Measurements from ENCODE around the gene DAP. TPM values are rescaled to one million over a fixed set of nuclear protein-coding genes. Genes with fewer than 3 reads are reported as not detected.

The DAP gene
- total RNA-seq, 1 experiment from 2014 or later, result 47.7 TPM

GRCh38 chr5:10789726-10790125 lies 28.7 kb upstream of the DAP start (continued):
- TF ChIP-seq ZMAT4 (CRISPR knock-in tag; IDR thresholded peaks at IDR 0.05) (no peak), KAT7 (CRISPR knock-in tag; IDR thresholded peaks at IDR 0.05; ENCODE audit: borderline replicate concordance) (no peak)

GRCh38 chr5:10789021-10789420 lies 28.0 kb upstream of the DAP start:
- ChIA-PET CTCF (no interaction called here), POLR2A (no interaction called here)
- TF ChIP-seq FOXJ3 (CRISPR knock-in tag; IDR thresholded peaks at IDR 0.05; ENCODE audit: borderline replicate concordance) (no peak), ERG (CRISPR knock-in tag; IDR thresholded peaks at IDR 0.05) (no peak), ETV6 (CRISPR knock-in tag; IDR thresholded peaks at IDR 0.05) (no peak), CTCF (IDR thresholded peaks at IDR 0.05) (no peak), ZNF263 (CRISPR knock-in tag; IDR thresholded peaks at IDR 0.05; ENCODE audit: low read depth) (no peak), ZNF425 (CRISPR knock-in tag; conservative IDR thresholded peaks at IDR 0.05) (no peak), RORB (CRISPR knock-in tag; IDR thresholded peaks at IDR 0.05) (no peak), NR3C1 (CRISPR knock-in tag; conservative IDR thresholded peaks at IDR 0.05; ENCODE audit: low read depth) (no peak), SMAD3 (CRISPR knock-in tag; IDR thresholded peaks at IDR 0.05; ENCODE audit: borderline replicate concordance) (no peak), ATF3 (CRISPR knock-in tag; conservative IDR thresholded peaks at IDR 0.05) (no peak), ZNF512 (CRISPR knock-in tag; IDR thresholded peaks at IDR 0.05; ENCODE audit: borderline replicate concordance) (no peak), ZNF138 (CRISPR knock-in tag; conservative IDR thresholded peaks at IDR 0.05) (no peak), AFF4 (CRISPR knock-in tag; IDR thresholded peaks at IDR 0.05; ENCODE audit: borderline replicate concordance) (no peak), ZNF232 (CRISPR knock-in tag; IDR thresholded peaks at IDR 0.05) (no peak), SMAD4 (CRISPR knock-in tag; IDR thresholded peaks at IDR 0.05) (no peak)
- no peak for DNase-seq (ENCODE audit: low spot score)
- Mint-ChIP-seq H3K4me3 (no peak overlapping the region), H3K9me3 (peaks cover 4% of the 10 kb centered on the region; the same call in 1 of the 2 replicates), H3K4me1 (peaks cover 7% of the 10 kb centered on the region), H3K27me3 (ENCODE audit: low read depth) (no peaks in the 10 kb centered on the region), H3K36me3 (no peaks in the 10 kb centered on the region), H3K27ac (no peak overlapping the region)
- no peak for ATAC-seq
